D341Med (cell line): ENCODE data around the gene TEX2.

ENCODE experiments used
- DNase-seq: peaks from one replicate; pipeline ENCODE4 v3.0.0; 2012; ENCODE audit warnings: low spot score

TEX2 gene

GRCh38 chr17:64269687-64270649 lies 6.9 kb upstream of the TEX2 start:
- no peak for DNase-seq

GRCh38 chr17:64264891-64265290 lies 1.8 kb upstream of the TEX2 start:
- no peak for DNase-seq

- peak; percentile 88 for DNase-seq
Measured at GRCh38 chr17:64262198-64262999, 661 bp downstream of the TEX2 start.

- no peak for DNase-seq
Measured at GRCh38 chr17:64261417-64262145, 1.5 kb downstream of the TEX2 start.

GRCh38 chr17:64260886-64261285 lies 2.2 kb downstream of the TEX2 start:
- DNase-seq = no peak

- DNase-seq = no peak
Measured at GRCh38 chr17:64259922-64260321, 3.1 kb downstream of the TEX2 start.

GRCh38 chr17:64259426-64259825 lies 3.6 kb downstream of the TEX2 start:
- no peak for DNase-seq

- peak; percentile 66 for DNase-seq
Measured at GRCh38 chr17:64256913-64257807, 5.9 kb downstream of the TEX2 start.

- DNase-seq = no peak
Measured at GRCh38 chr17:64255764-64256163, 7.3 kb downstream of the TEX2 start.

GRCh38 chr17:64254755-64255154 lies 8.3 kb downstream of the TEX2 start:
- no peak for DNase-seq

- no peak for DNase-seq
Measured at GRCh38 chr17:64253470-64253869, 9.6 kb downstream of the TEX2 start.

GRCh38 chr17:64252831-64253230 lies 10.2 kb downstream of the TEX2 start:
- no peak for DNase-seq

- DNase-seq = no peak
Measured at GRCh38 chr17:64250233-64250835, 12.7 kb downstream of the TEX2 start.

GRCh38 chr17:64247836-64248235 lies 15.2 kb downstream of the TEX2 start:
- no peak for DNase-seq

- DNase-seq = no peak
Measured at GRCh38 chr17:64245218-64246145, 17.6 kb downstream of the TEX2 start.

GRCh38 chr17:64244165-64244564 lies 18.9 kb downstream of the TEX2 start:
- no peak for DNase-seq

- DNase-seq = no peak
Measured at GRCh38 chr17:64243340-64243739, 19.7 kb downstream of the TEX2 start.

GRCh38 chr17:64242633-64243032 lies 20.4 kb downstream of the TEX2 start:
- DNase-seq = no peak

GRCh38 chr17:64240741-64241347 lies 22.2 kb downstream of the TEX2 start:
- no peak for DNase-seq
